ENCODE measurements around the gene KCNQ1. TPM values are rescaled to one million over a fixed set of nuclear protein-coding genes. Genes with fewer than 3 reads are reported as not detected.

KCNQ1 gene
- total and polyA plus RNA-seq, 2 donors (not counting 3 experiments of a cell fraction or from before 2014, with no cell fraction given), result 0.07 to 0.09 TPM

- H3K4me2 ChIP-seq (ENCODE audit: insufficient read depth, low read length), result no peak overlapping the region
- POLR2A ChIA-PET, result no interaction called here
- H3K27me3 ChIP-seq (ENCODE audit: control insufficient read depth in 2 of 2, insufficient read depth in 2 of 2, low read length in 2 of 2), result no peaks in the 10 kb centered on the region
- no TSS peak for BruUV-seq (replicated peaks)
- CTCF ChIA-PET, result no interaction called here
- H4K20me1 ChIP-seq (replicated peaks; ENCODE audit: control insufficient read depth, extremely low read depth, insufficient read depth, low read length), result no peaks in the 10 kb centered on the region
- intact Hi-C loops (cut with micrococcal nuclease) (no loop called here), dilution Hi-C loops (cut with MboI; ENCODE audit: extremely low pct_ligation_motif_present, low sequenced_read_pairs) (no loop called here)
- H3K79me2 ChIP-seq (ENCODE audit: control insufficient read depth, insufficient read depth, low read length), result peaks cover 5% of the 10 kb centered on the region
- FAIRE-seq (no peak), DNase-seq (ENCODE audit: low read depth, low spot score) (no peak)
- H3K9me1 ChIP-seq (replicated peaks; ENCODE audit: control insufficient read depth, extremely low read depth, insufficient read depth, low read length), result no peaks in the 10 kb centered on the region
- H3K4me1 ChIP-seq (ENCODE audit: control insufficient read depth, extremely low read depth, insufficient read depth, low read length), result no peaks in the 10 kb centered on the region
- no peak overlapping the region for H3K9ac ChIP-seq (replicated peaks; ENCODE audit: extremely low read depth, insufficient read depth, low read length)
- H2AFZ ChIP-seq (ENCODE audit: low read depth, low read length), result no peak overlapping the region
- H3K27ac ChIP-seq (ENCODE audit: insufficient read depth, low read depth, low read length), result no peak overlapping the region
- no peaks in the 10 kb centered on the region for H3K9me3 ChIP-seq (replicated peaks; ENCODE audit: control insufficient read depth, insufficient read depth, low read length)
- no peak for TF ChIP-seq CTCF (IDR thresholded peaks at IDR 0.05; ENCODE audit: extremely low read depth in 1 of 2, insufficient read depth in 1 of 2, low read depth in 1 of 2, low read length in 2 of 2)
- no peak for TF ChIP-seq FOS (IDR thresholded peaks at IDR 0.05; ENCODE audit: borderline replicate concordance, insufficient read depth, low read length)
- no peak for TF ChIP-seq MYC (IDR thresholded peaks at IDR 0.05; ENCODE audit: low read depth, low read length)
- no peak for TF ChIP-seq POLR2A (IDR thresholded peaks at IDR 0.05; ENCODE audit: low read depth, low read length)
- no peak for TF ChIP-seq POLR2AphosphoS5 (IDR thresholded peaks at IDR 0.05; ENCODE audit: insufficient read depth, low read depth, low read length)
- no peak for TF ChIP-seq GATA2 (IDR thresholded peaks at IDR 0.05; ENCODE audit: insufficient read depth, insufficient read length, low read depth, low read length)
- TF ChIP-seq JUN (IDR thresholded peaks at IDR 0.05; ENCODE audit: borderline replicate concordance, insufficient read depth, insufficient read length, low read depth), result no peak
- no peak for TF ChIP-seq MAX (IDR thresholded peaks at IDR 0.05; ENCODE audit: insufficient read depth, insufficient read length)
- TF ChIP-seq EZH2 (IDR thresholded peaks at IDR 0.05; ENCODE audit: borderline replicate concordance, low read depth, low read length, severe bottlenecking), result no peak
- H3K36me3 ChIP-seq (ENCODE audit: control insufficient read depth in 2 of 2, extremely low read depth in 1 of 2, insufficient read depth in 2 of 2, low read length in 2 of 2), result peaks cover 0 to 2% of the 10 kb centered on the region in 2 experiments
- H3K4me3 ChIP-seq (replicated peaks in 1 of 3; ENCODE audit: insufficient read depth in 1 of 3, low read depth in 1 of 3, low read length in 3 of 3), result no peak overlapping the region
Measured at GRCh38 chr11:2681408-2682145, 236.8 kb downstream of the KCNQ1 start.
